Stimulated activated CD8-positive, alpha-beta memory T cell treated with anti-CD3 and anti-CD28 coated beads, Interleukin-12 subunit alpha, Interleukin-12 subunit beta, amount 100 ng/mL, for 24 hours (primary cell): ENCODE results near the gene SH3TC1.
A peak's percentile ranks its signal among the peaks of the same experiment; 100 is the strongest.

Experiments
- DNase-seq: peaks from one replicate; pipeline ENCODE4 v3.0.0-alpha.2; 2020; ENCODE audit errors: extremely low read depth

SH3TC1 gene

GRCh38 chr4:8229331-8229975, 30.4 kb downstream of the SH3TC1 start:
- no peak for DNase-seq

- no peak for DNase-seq
Observed at GRCh38 chr4:8230033-8230432, 30.9 kb downstream of the SH3TC1 start.

- no peak for DNase-seq
Observed at GRCh38 chr4:8230891-8231290, 31.8 kb downstream of the SH3TC1 start.

GRCh38 chr4:8231551-8232049, 32.5 kb downstream of the SH3TC1 start:
- no peak for DNase-seq

- DNase-seq, result no peak
Observed at GRCh38 chr4:8232748-8233147, 33.7 kb downstream of the SH3TC1 start.

- no peak for DNase-seq
Observed at GRCh38 chr4:8233672-8234484, 34.8 kb downstream of the SH3TC1 start.

GRCh38 chr4:8234715-8235114, 35.6 kb downstream of the SH3TC1 start:
- no peak for DNase-seq

GRCh38 chr4:8235224-8235623, 36.1 kb downstream of the SH3TC1 start:
- no peak for DNase-seq

GRCh38 chr4:8235686-8236085, 36.6 kb downstream of the SH3TC1 start:
- no peak for DNase-seq

GRCh38 chr4:8236106-8236919, 37.2 kb downstream of the SH3TC1 start:
- no peak for DNase-seq

GRCh38 chr4:8236920-8237195, 37.8 kb downstream of the SH3TC1 start:
- DNase-seq, result no peak

- no peak for DNase-seq
Observed at GRCh38 chr4:8237256-8237989, 38.3 kb downstream of the SH3TC1 start.

GRCh38 chr4:8238036-8238511, 39.0 kb downstream of the SH3TC1 start:
- no peak for DNase-seq

- DNase-seq, result no peak
Observed at GRCh38 chr4:8238515-8239053, 39.5 kb downstream of the SH3TC1 start.

- DNase-seq, result no peak
Observed at GRCh38 chr4:8239226-8239625, 40.1 kb downstream of the SH3TC1 start.

- no peak for DNase-seq
Observed at GRCh38 chr4:8239661-8240060, 40.6 kb downstream of the SH3TC1 start.

GRCh38 chr4:8240211-8241041, 41.3 kb downstream of the SH3TC1 start:
- no peak for DNase-seq

GRCh38 chr4:8241211-8241779, 42.2 kb downstream of the SH3TC1 start:
- DNase-seq, result no peak

- DNase-seq, result peak; percentile 56
Observed at GRCh38 chr4:8241895-8242696, 43.0 kb downstream of the SH3TC1 start.
